Measurements from ENCODE around the gene SPINK5.

DNA sequence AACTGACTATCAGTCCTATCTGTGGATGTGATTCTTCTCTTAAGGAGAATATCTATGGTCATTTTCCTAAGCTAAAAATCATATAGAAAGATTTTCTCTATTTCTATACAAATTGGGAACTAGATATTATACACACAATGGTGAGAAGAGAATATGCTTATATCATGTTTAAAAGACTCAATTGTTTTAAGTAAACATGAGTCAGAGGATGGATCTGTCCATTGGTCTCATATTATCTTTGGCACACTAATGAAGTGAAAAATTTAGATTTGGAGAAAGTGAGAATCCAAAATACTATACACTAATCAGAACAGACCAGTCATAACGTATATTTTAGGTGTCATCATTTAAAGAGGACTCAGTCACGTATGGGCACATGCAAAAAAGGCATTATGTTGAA, 88.1 kb downstream of the SPINK5 start:
- TF ChIP-seq, protein P1, sequence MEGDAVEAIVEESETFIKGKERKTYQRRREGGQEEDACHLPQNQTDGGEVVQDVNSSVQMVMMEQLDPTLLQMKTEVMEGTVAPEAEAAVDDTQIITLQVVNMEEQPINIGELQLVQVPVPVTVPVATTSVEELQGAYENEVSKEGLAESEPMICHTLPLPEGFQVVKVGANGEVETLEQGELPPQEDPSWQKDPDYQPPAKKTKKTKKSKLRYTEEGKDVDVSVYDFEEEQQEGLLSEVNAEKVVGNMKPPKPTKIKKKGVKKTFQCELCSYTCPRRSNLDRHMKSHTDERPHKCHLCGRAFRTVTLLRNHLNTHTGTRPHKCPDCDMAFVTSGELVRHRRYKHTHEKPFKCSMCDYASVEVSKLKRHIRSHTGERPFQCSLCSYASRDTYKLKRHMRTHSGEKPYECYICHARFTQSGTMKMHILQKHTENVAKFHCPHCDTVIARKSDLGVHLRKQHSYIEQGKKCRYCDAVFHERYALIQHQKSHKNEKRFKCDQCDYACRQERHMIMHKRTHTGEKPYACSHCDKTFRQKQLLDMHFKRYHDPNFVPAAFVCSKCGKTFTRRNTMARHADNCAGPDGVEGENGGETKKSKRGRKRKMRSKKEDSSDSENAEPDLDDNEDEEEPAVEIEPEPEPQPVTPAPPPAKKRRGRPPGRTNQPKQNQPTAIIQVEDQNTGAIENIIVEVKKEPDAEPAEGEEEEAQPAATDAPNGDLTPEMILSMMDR (IDR thresholded peaks at IDR 0.05): no peak
- no peak for TF ChIP-seq POLR2AphosphoS5 (IDR thresholded peaks at IDR 0.05)
- no peak for TF ChIP-seq EP300 (IDR thresholded peaks at IDR 0.05)
